PC-9 (cell line): ENCODE measurements around the gene ZNF692. TPM values are rescaled to one million over a fixed set of nuclear protein-coding genes. Genes with fewer than 3 reads are reported as not detected.

Experiments used
- BruUV-seq: library from RNA; stranded (reverse); fragments of 400-500 nt; replicated peaks from 2 replicates; lab custom pipeline; 2021; lab: Mats Ljungman, UMichigan
- CTCF ChIA-PET: fragments of 300-600 bp; sonication (Branson Sonifier 250); formaldehyde crosslinking; loops from one replicate; lab custom pipeline; 2022; ENCODE audit warnings: antibody characterized with exemption; lab: Charles Lee
- POLR2A ChIA-PET: fragments of 300-600 bp; sonication (Branson Sonifier 250); formaldehyde crosslinking; loops from one replicate; lab custom pipeline; 2022; ENCODE audit warnings: antibody characterized with exemption; ENCODE audit not compliant: unreplicated experiment; lab: Charles Lee
- DNase-seq, 2 experiments: peaks; one replicate each; pipeline versions ENCODE4 v3.0.0 to v3.0.0-alpha.2; 2015 to 2022; ENCODE audit warnings: mixed read lengths in 1 of 2
- H2AFZ ChIP-seq: fragments of 200-600 bp; sonication (generic); 2 replicates; pipeline ENCODE4 v1.8.1; 2017; ENCODE audit warnings: antibody characterized with exemption
- H3F3A ChIP-seq: fragments of 200-600 bp; sonication (generic); 2 replicates; pipeline ENCODE4 v1.8.1; 2017; ENCODE audit warnings: antibody characterized with exemption, mild to moderate bottlenecking, low read depth; ENCODE audit not compliant: insufficient read depth
- H3K27ac ChIP-seq: fragments of 200-600 bp; sonication (generic); 2 replicates; pipeline ENCODE4 v1.6.1; 2016; ENCODE audit warnings: mixed run types
- H3K27me3 ChIP-seq: fragments of 200-600 bp; sonication (generic); 2 replicates; pipeline ENCODE4 v1.6.1; 2016; ENCODE audit warnings: low read depth, mixed run types; ENCODE audit not compliant: insufficient read depth
- H3K36me3 ChIP-seq: fragments of 200-600 bp; sonication (generic); 2 replicates; pipeline ENCODE4 v1.6.1; 2016; ENCODE audit warnings: low read depth, mixed run types
- H3K4me1 ChIP-seq: fragments of 200-600 bp; sonication (generic); replicated peaks from 2 replicates; pipeline ENCODE4 v1.6.1; 2016; ENCODE audit warnings: mixed run types; ENCODE audit not compliant: insufficient read depth
- H3K4me2 ChIP-seq: fragments of 200-600 bp; sonication (generic); 2 replicates; pipeline ENCODE4 v1.6.1; 2017; ENCODE audit warnings: mixed run types
- H3K4me3 ChIP-seq: fragments of 200-600 bp; sonication (generic); 2 replicates; pipeline ENCODE4 v1.6.1; 2016; ENCODE audit warnings: mixed run types
- H3K79me2 ChIP-seq: fragments of 200-600 bp; sonication (generic); 2 replicates; pipeline ENCODE4 v1.6.1; 2017; ENCODE audit warnings: low read depth, mixed run types
- H3K9me2 ChIP-seq: fragments of 200-600 bp; sonication (generic); 2 replicates; pipeline ENCODE4 v1.8.1; 2017; ENCODE audit warnings: mild to moderate bottlenecking; ENCODE audit not compliant: insufficient read depth
- H3K9me3 ChIP-seq: fragments of 200-600 bp; sonication (generic); 2 replicates; pipeline ENCODE4 v1.8.1; 2016; ENCODE audit warnings: low read depth; ENCODE audit not compliant: insufficient read depth
- H4K20me1 ChIP-seq: fragments of 200-600 bp; sonication (generic); 2 replicates; pipeline ENCODE4 v1.8.1; 2017; ENCODE audit not compliant: insufficient read depth
- EZH2 ChIP-seq: fragments of 200-600 bp; sonication (generic); IDR thresholded peaks from 2 replicates; pipeline ENCODE4 v1.8.0; 2017; ENCODE audit warnings: antibody characterized with exemption, low read depth
- intact Hi-C: fragments of 100-400 bp; cut with micrococcal nuclease; formaldehyde crosslinking; loops from one replicate; pipeline ENCODE4 v1.10.0; 2022; ENCODE audit not compliant: unreplicated experiment
- total RNA-seq: library from RNA; stranded (reverse); gene quantifications from 2 replicates; pipeline ENCODE4 v1.2.3, GENCODE V29; 2021
- TF ChIP-seq, protein P1 (sequence below): fragments of 200-600 bp; sonication (generic); conservative IDR thresholded peaks from 2 replicates; pipeline ENCODE4 v1.6.1; 2017; ENCODE audit warnings: mixed run types, antibody characterized with exemption, mild to moderate bottlenecking, moderate library complexity

The ZNF692 gene
- total RNA-seq, 1 experiment from 2014 or later, result 46.6 TPM

- ChIA-PET POLR2A (no interaction called here), CTCF (no interaction called here)
- Histone ChIP-seq H4K20me1 (no peaks in the 10 kb centered on the region), H3K27me3 (no peaks in the 10 kb centered on the region), H2AFZ (no peak overlapping the region), H3F3A (no peaks in the 10 kb centered on the region), H3K79me2 (no peaks in the 10 kb centered on the region), H3K27ac (no peak overlapping the region), H3K9me3 (no peaks in the 10 kb centered on the region), H3K4me1 (no peaks in the 10 kb centered on the region), H3K4me2 (no peak overlapping the region), H3K4me3 (no peak overlapping the region), H3K36me3 (no peaks in the 10 kb centered on the region), H3K9me2 (no peaks in the 10 kb centered on the region)
- intact Hi-C loops, result no loop called here
- no peak for TF ChIP-seq EZH2
- TF ChIP-seq, protein P1, sequence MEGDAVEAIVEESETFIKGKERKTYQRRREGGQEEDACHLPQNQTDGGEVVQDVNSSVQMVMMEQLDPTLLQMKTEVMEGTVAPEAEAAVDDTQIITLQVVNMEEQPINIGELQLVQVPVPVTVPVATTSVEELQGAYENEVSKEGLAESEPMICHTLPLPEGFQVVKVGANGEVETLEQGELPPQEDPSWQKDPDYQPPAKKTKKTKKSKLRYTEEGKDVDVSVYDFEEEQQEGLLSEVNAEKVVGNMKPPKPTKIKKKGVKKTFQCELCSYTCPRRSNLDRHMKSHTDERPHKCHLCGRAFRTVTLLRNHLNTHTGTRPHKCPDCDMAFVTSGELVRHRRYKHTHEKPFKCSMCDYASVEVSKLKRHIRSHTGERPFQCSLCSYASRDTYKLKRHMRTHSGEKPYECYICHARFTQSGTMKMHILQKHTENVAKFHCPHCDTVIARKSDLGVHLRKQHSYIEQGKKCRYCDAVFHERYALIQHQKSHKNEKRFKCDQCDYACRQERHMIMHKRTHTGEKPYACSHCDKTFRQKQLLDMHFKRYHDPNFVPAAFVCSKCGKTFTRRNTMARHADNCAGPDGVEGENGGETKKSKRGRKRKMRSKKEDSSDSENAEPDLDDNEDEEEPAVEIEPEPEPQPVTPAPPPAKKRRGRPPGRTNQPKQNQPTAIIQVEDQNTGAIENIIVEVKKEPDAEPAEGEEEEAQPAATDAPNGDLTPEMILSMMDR, result no peak
- no peak for DNase-seq
- no TSS peak for BruUV-seq
Measured at GRCh38 chr1:248817065-248817464, 41.8 kb downstream of the ZNF692 start.

DNA sequence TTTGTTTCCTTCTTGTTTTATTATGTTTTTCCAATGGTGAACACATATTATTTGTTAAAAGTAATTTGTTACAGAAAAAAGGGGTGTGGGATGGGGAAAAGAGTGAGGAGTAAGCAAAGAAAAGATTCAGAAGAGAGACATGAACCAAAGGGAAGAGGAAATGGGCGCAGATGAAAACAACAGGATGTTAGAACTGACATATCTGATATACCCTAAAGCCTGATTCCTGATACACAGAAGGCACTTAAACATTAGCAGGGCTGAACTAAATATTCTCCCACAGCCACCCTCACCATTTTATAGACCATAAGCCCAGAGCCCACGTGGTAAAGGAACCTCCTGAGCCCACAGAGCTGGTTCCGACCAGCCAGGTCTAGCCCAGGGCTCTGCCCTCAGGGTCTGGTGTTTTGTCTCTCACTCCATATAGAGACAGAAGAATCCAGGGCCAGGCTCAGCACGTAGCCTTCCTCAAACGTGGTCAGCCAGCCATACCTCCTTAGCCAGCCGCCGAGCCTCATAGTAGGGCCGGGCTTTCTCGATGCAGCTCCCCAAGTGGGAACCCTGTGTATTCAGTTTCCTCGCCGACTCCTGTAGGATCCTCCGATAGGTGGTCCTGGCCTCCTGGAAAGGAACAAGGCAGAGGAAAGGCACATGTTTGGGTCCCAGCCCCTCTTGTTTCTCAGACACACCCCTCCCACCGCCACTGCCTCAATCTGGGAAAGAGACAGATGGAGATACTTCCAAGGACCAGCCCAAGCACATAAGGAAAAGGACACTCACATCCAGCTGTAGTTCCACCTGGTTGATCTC lies 42.6 kb downstream of the ZNF692 start:
- Histone ChIP-seq H3K4me3 (no peak overlapping the region), H3K27ac (no peak overlapping the region), H3K9me2 (no peaks in the 10 kb centered on the region), H2AFZ (no peak overlapping the region), H3K4me2 (no peak overlapping the region), H3K4me1 (no peaks in the 10 kb centered on the region), H3K36me3 (no peaks in the 10 kb centered on the region), H3K27me3 (no peaks in the 10 kb centered on the region), H4K20me1 (no peaks in the 10 kb centered on the region), H3K79me2 (no peaks in the 10 kb centered on the region), H3K9me3 (no peaks in the 10 kb centered on the region), H3F3A (no peaks in the 10 kb centered on the region)
- no peak for DNase-seq
- TF ChIP-seq, protein P1, result no peak
- no peak for TF ChIP-seq EZH2
- BruUV-seq, result no TSS peak
- intact Hi-C loops, result no loop called here
- POLR2A ChIA-PET, result no interaction called here
- CTCF ChIA-PET, result no interaction called here

GRCh38 chr1:248815407-248816034 lies 43.4 kb downstream of the ZNF692 start:
- CTCF ChIA-PET, result no interaction called here
- Histone ChIP-seq H3K4me2 (no peak overlapping the region), H3K27ac (no peak overlapping the region), H3K4me1 (no peaks in the 10 kb centered on the region), H4K20me1 (no peaks in the 10 kb centered on the region), H3K79me2 (no peaks in the 10 kb centered on the region), H3F3A (no peaks in the 10 kb centered on the region), H3K9me3 (no peaks in the 10 kb centered on the region), H3K9me2 (no peaks in the 10 kb centered on the region), H3K4me3 (no peak overlapping the region), H2AFZ (no peak overlapping the region), H3K36me3 (no peaks in the 10 kb centered on the region), H3K27me3 (no peaks in the 10 kb centered on the region)
- DNase-seq, result no peak
- no TSS peak for BruUV-seq
- TF ChIP-seq EZH2, result no peak
- TF ChIP-seq, protein P1, result no peak
- POLR2A ChIA-PET, result no interaction called here
- intact Hi-C loops, result no loop called here
